ENCODE data around the gene WDR19. TPM values are rescaled to one million over a fixed set of nuclear protein-coding genes. Genes with fewer than 3 reads are reported as not detected.

WDR19 gene
- 44.8 TPM for total RNA-seq

DNA sequence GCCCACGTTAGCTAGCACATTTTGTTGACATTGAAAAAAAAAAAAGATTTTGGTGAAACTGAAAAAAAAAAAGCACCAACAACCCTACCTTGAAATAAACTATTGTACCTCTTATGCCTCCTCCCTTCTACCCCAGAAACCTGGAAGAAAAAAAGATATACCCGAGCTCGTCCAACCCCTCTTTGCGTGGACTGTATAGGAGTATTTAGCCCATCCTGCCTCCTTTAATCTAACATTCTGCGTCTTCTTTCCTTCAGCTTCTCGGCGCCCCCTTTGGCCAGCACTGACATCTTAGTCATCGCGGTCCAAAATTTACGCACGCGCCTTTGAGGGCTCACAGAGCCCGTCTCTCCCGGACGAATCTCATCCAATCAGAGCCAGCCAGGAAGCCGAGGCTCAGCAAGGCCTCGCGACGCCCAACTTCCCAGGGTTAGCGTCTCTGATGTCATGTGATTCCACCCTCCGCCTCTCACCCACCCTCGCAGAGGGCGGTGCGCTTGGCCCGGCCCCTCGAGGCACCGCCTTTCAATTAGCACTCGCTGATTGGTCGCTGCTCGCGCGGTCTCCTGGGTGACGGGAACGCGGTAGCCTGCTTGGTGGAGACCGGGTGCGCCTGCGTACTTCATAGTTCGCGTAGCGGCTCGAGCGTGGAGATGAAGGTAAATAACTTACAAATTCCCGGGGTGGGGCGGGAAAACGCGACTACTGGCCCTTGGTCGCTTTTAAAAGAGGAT is at the start of gene WDR19:
Gene WDR19 (plus strand): TSS at position 625 of the 734 bp plus-strand sequence. CDS start 29 bp downstream, at position 654.

Small RNA genes lying within 50 kb of the gene (small RNA-seq; reads per million reads assigned to genes)
- gene RNU6-32P, result not detected

Other genes with a start within 250 kb of the WDR19 start
- gene TMEM156, start 150.1 kb upstream of the WDR19 start, total RNA-seq, result 0.46 TPM
- gene KLHL5, start 120.3 kb upstream of the WDR19 start, total RNA-seq, result 134 TPM
- gene RFC1, start 183.8 kb downstream of the WDR19 start, total RNA-seq, result 47.5 TPM
- gene KLB, start 224.4 kb downstream of the WDR19 start, total RNA-seq, result 0.46 TPM

All from diencephalon (tissue), 1 donor.